Naive thymus-derived CD4-positive, alpha-beta T cell (primary cell): ENCODE measurements around the gene PCF11. TPM values are rescaled to one million over a fixed set of nuclear protein-coding genes. Genes with fewer than 3 reads are reported as not detected.

Experiments used
- ATAC-seq: fragments of 150-1000 bp; cut with Tn5 transposase; 2 replicates; pipeline ENCODE4 v1.10.0; 2021; ENCODE audit warnings: mild to moderate bottlenecking, moderate library complexity
- CTCF ChIA-PET: fragments of 350-600 bp; sonication (Branson Sonifier 250); formaldehyde crosslinking; loops from one replicate; lab custom pipeline; 2021; ENCODE audit warnings: antibody characterized with exemption; lab: Charles Lee
- POLR2A ChIA-PET: fragments of 350-600 bp; sonication (Branson Sonifier 250); formaldehyde crosslinking; loops from one replicate; lab custom pipeline; 2021; ENCODE audit warnings: antibody characterized with exemption, inconsistent platforms; lab: Charles Lee
- DNase-seq, 9 donors: peaks; one replicate each; pipeline versions ENCODE4 v3.0.0 to v3.0.0-alpha.2; 2020 to 2022; ENCODE audit warnings: mixed read lengths in 1 of 9
- H3K27ac ChIP-seq: one replicate; pipeline ENCODE4 v1.7.0; 2013; ENCODE audit warnings: mild to moderate bottlenecking, low read depth, low read length, moderate library complexity
- H3K27me3 ChIP-seq, 2 donors: one replicate each; pipeline ENCODE4 v1.7.0; 2013; ENCODE audit warnings: low read length in 2 of 2, mild to moderate bottlenecking in 2 of 2, moderate library complexity in 2 of 2; ENCODE audit not compliant: control insufficient read depth in 2 of 2, insufficient read depth in 2 of 2
- H3K36me3 ChIP-seq, 3 experiments: 1 replicate in 2 of 3; 2 replicates in 1 of 3; pipeline ENCODE4 v1.7.0; 2013; ENCODE audit warnings: low read length in 3 of 3, mild to moderate bottlenecking in 3 of 3, moderate library complexity in 1 of 3; ENCODE audit not compliant: insufficient read depth in 3 of 3, control insufficient read depth in 2 of 3
- H3K4me1 ChIP-seq, 2 donors: one replicate each; pipeline ENCODE4 v1.7.0; 2013; ENCODE audit warnings: low read length in 2 of 2, mild to moderate bottlenecking in 2 of 2, moderate library complexity in 1 of 2; ENCODE audit not compliant: control insufficient read depth in 2 of 2, insufficient read depth in 2 of 2
- H3K4me3 ChIP-seq: 2 replicates; pipeline ENCODE4 v1.7.0; 2013; ENCODE audit warnings: mild to moderate bottlenecking, low read length
- H3K9me3 ChIP-seq, 3 experiments: 1 replicate in 2 of 3; 2 replicates in 1 of 3; pipeline ENCODE4 v1.7.0; 2013; ENCODE audit warnings: low read length in 3 of 3; ENCODE audit not compliant: control insufficient read depth in 2 of 3
- H3K27ac Mint-ChIP-seq, 9 donors: one replicate each; pipeline ENCODE4 v1.8.0; 2020 to 2022; ENCODE audit warnings: mixed read lengths in 9 of 9, mild to moderate bottlenecking in 8 of 9, moderate library complexity in 5 of 9, inconsistent platforms in 2 of 9
- H3K27me3 Mint-ChIP-seq, 5 donors: one replicate each; pipeline ENCODE4 v1.8.0; 2021 to 2022; ENCODE audit warnings: mixed read lengths in 5 of 5, mild to moderate bottlenecking in 1 of 5
- H3K36me3 Mint-ChIP-seq, 5 donors: one replicate each; pipeline ENCODE4 v1.8.0; 2020 to 2022; ENCODE audit warnings: mixed read lengths in 5 of 5, mild to moderate bottlenecking in 3 of 5, inconsistent platforms in 1 of 5
- H3K4me1 Mint-ChIP-seq, 7 donors: one replicate each; pipeline ENCODE4 v1.8.0; 2020 to 2022; ENCODE audit warnings: mixed read lengths in 7 of 7, mild to moderate bottlenecking in 3 of 7, inconsistent platforms in 1 of 7
- H3K4me3 Mint-ChIP-seq, 10 donors: one replicate each; pipeline ENCODE4 v1.8.0; 2020 to 2022; ENCODE audit warnings: mild to moderate bottlenecking in 10 of 10, mixed read lengths in 10 of 10, moderate library complexity in 6 of 10, inconsistent platforms in 2 of 10
- H3K9me3 Mint-ChIP-seq, 11 donors: one replicate each; pipeline ENCODE4 v1.8.0; 2020 to 2022; ENCODE audit warnings: mixed read lengths in 11 of 11, mild to moderate bottlenecking in 4 of 11, inconsistent platforms in 1 of 11, moderate library complexity in 1 of 11
- intact Hi-C, 2 donors: fragments of 100-400 bp; cut with micrococcal nuclease; formaldehyde crosslinking; loops; one replicate each; pipeline ENCODE4 v1.15.1; 2023
- polyA plus RNA-seq, 2 donors: library from polyadenylated mRNA; unstranded; fragments of 300-500 nt; fragmentation: Illumina TruSeq; gene quantifications; one replicate each; pipeline ENCODE4 v1.2.3, GENCODE V29; 2021
- total RNA-seq, 6 experiments: library from RNA in 5 of 6; stranded (reverse) in 5 of 6; gene quantifications; 1 replicate in 5 of 6; 2 replicates in 1 of 6; pipeline ENCODE4 v1.2.3 and lab custom pipeline; 2021 to 2026

Gene PCF11
- total and polyA plus RNA-seq, 7 experiments from 2014 or later: 32.0 to 180 (median 169) TPM

DNA sequence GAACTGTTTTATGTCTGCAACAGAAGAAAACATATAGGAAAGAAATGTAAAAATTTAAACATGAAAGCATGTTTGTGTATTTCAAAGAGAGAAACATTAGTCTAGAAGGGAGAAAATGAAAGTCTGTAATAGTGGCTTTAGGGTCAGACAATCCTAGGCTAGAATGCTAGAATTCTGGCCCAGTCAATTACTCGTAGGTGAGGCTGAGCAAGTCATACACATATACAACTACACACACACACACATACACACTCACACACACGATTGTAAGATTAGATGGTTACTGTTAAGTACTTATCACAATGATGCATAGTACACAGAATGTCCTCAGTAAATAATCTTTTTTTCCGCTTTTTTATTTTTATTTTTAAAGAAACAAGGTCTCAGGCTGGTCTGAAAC, 37.7 kb upstream of the PCF11 start:
- Mint-ChIP-seq H3K27ac (peak overlapping the region in 8 of 9 donors; percentile 79 to 99 (median 96)), H3K27me3 (no peaks in the 10 kb centered on the region), H3K9me3 (no peaks in the 10 kb centered on the region), H3K4me3 (peak overlapping the region in 3 of 10 donors; percentile 61 to 92 (median 76)), H3K36me3 (peaks cover 0 to 4% (median 0%) of the 10 kb centered on the region in 5 donors), H3K4me1 (peaks cover 15 to 86% (median 77%) of the 10 kb centered on the region in 7 donors)
- POLR2A ChIA-PET: interaction anchor here (15.5 kb wide), 1 partner anchor 38 kb away, joined by 192 read pairs; the partner anchor contains the start of gene PCF11
- Histone ChIP-seq H3K27me3 (no peaks in the 10 kb centered on the region), H3K9me3 (no peaks in the 10 kb centered on the region), H3K27ac (peak overlapping the region; percentile 36), H3K4me1 (peaks cover 27 to 53% of the 10 kb centered on the region in 2 donors), H3K36me3 (no peaks in the 10 kb centered on the region), H3K4me3 (no peak overlapping the region)
- DNase-seq (no peak), ATAC-seq (no peak)
- intact Hi-C loops: no loop called here
- CTCF ChIA-PET: no interaction called here

- H3K4me1 ChIP-seq: peaks cover 21 to 53% of the 10 kb centered on the region in 2 donors
- peaks cover 0 to 2% (median 0%) of the 10 kb centered on the region in 5 donors for H3K36me3 Mint-ChIP-seq
- H3K27ac Mint-ChIP-seq: peak overlapping the region in 8 of 9 donors; percentile 79 to 99 (median 95)
- H3K27me3 ChIP-seq: no peaks in the 10 kb centered on the region
- peak overlapping the region in 2 of 10 donors; percentile 25 to 36 for H3K4me3 Mint-ChIP-seq
- intact Hi-C loops: loop anchor here in 1 of 2 donors (1.0 kb wide), 1 partner anchor 73 kb away; the partner anchor contains the start of gene ANKRD42
- ATAC-seq (no peak), DNase-seq (no peak)
- H3K4me1 Mint-ChIP-seq: peaks cover 16 to 77% (median 69%) of the 10 kb centered on the region in 7 donors
- peak overlapping the region; percentile 38 for H3K27ac ChIP-seq
- POLR2A ChIA-PET: interaction anchor here (0.6 to 15.5 kb wide), 4 partner anchors 15 to 46 kb away, joined by 3 to 192 read pairs (median 5); partner anchors contain the start of gene PCF11
- no peak overlapping the region for H3K4me3 ChIP-seq
- H3K36me3 ChIP-seq: no peaks in the 10 kb centered on the region
- CTCF ChIA-PET: interaction anchor here (0.7 to 1.0 kb wide), 3 partner anchors 47 to 253 kb away, joined by 3 to 4 read pairs (median 4); partner anchors contain the start of gene DDIAS
- H3K27me3 Mint-ChIP-seq: no peaks in the 10 kb centered on the region
- no peaks in the 10 kb centered on the region for H3K9me3 ChIP-seq
- H3K9me3 Mint-ChIP-seq: no peaks in the 10 kb centered on the region
Observed at GRCh38 chr11:83120327-83120726, 36.6 kb upstream of the PCF11 start.

- no peak for ATAC-seq
- Mint-ChIP-seq H3K27ac (peak overlapping the region in 8 of 9 donors; percentile 77 to 98 (median 90)), H3K4me3 (peak overlapping the region in 6 of 10 donors; percentile 1 to 76 (median 48)), H3K9me3 (no peaks in the 10 kb centered on the region), H3K36me3 (no peaks in the 10 kb centered on the region), H3K4me1 (peaks cover 8 to 62% (median 60%) of the 10 kb centered on the region in 7 donors), H3K27me3 (peaks cover 0 to 2% (median 0%) of the 10 kb centered on the region in 5 donors)
- Histone ChIP-seq H3K4me1 (peaks cover 5 to 40% of the 10 kb centered on the region in 2 donors), H3K36me3 (no peaks in the 10 kb centered on the region), H3K9me3 (no peaks in the 10 kb centered on the region), H3K27ac (peak overlapping the region; percentile 52), H3K27me3 (no peaks in the 10 kb centered on the region), H3K4me3 (no peak overlapping the region)
- ChIA-PET POLR2A (interaction anchor here (1.0 to 15.5 kb wide), 4 partner anchors 10 to 48 kb away, joined by 3 to 192 read pairs (median 7); partner anchors contain the start of gene PCF11), CTCF (interaction anchor here (0.7 to 1.1 kb wide), 2 partner anchors 34 to 172 kb away, joined by 3 read pairs; no protein-coding TSS in a partner anchor)
- no peak for DNase-seq
- intact Hi-C loops: no loop called here
Observed at GRCh38 chr11:83122050-83122449, 34.9 kb upstream of the PCF11 start.

DNA sequence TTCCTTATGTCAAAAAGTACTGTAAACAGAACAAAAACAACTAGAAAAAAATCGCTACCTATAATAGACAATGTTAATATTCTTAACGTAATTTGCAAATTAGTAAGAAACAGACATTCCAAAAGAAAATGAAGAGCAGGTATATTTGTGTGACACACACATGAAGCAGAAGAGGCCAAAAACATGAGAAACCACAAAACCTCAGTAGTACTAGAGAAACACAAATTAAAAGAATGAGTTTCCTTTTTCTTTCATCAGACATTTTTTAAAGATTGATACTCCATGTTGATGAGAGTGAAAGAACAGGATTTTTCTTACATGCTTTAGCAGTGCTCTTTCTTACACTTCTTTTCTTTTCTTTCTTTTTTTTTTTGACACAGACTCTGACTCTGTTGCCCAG, 34.2 kb upstream of the PCF11 start:
- H3K4me1 Mint-ChIP-seq: peaks cover 7 to 58% (median 55%) of the 10 kb centered on the region in 7 donors
- POLR2A ChIA-PET: interaction anchor here (1.0 to 15.5 kb wide), 4 partner anchors 10 to 48 kb away, joined by 3 to 192 read pairs (median 7); partner anchors contain the start of gene PCF11

DNA sequence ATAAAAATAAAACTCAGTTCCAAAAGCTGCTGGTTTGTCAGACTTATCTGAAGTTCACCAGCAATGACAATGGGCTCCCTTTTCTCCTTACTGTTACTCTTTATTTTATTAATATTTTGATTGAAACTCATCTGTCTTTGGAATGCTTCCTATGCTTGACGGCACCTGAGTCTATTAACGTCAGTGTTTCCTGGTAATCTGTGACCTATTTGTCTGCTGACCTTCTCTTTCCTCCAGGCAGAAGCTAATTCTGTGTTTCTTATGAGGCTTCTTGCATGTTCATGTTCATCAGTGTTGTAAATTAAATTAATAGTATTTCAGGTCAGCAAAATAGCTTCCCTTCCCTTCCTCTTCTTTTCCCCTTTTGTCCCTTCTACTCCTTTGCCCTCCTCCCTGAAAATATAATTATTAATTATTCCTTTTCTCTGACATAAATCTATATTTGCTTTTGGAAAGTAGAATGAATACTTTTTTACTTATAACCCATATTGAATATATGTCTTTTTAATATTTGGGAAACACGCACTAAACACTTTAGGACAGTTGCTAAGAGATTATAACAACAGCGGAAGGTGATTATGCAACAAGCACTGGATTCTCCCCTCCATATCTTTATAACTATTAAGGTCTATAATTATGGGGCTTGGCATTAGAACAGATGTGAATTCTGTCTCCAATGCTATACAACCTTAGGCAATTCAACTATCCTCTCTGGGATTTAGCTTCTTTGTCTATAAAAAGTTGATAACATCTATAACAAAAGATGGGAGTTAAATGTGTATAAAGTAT, 32.1 kb upstream of the PCF11 start:
- Mint-ChIP-seq H3K27ac (peak overlapping the region in 4 of 9 donors; percentile 12 to 67 (median 35)), H3K36me3 (no peaks in the 10 kb centered on the region), H3K4me3 (no peak overlapping the region), H3K27me3 (peaks cover 0 to 2% (median 0%) of the 10 kb centered on the region in 5 donors), H3K9me3 (no peaks in the 10 kb centered on the region), H3K4me1 (peaks cover 7 to 37% (median 35%) of the 10 kb centered on the region in 7 donors)
- no peaks in the 10 kb centered on the region for H3K36me3 ChIP-seq
- ChIA-PET POLR2A (interaction anchor here (1.2 to 2.7 kb wide), 2 partner anchors 50 to 194 kb away, joined by 3 to 9 read pairs; no protein-coding TSS in a partner anchor), CTCF (no interaction called here)
- intact Hi-C loops: no loop called here
- H3K27ac ChIP-seq: no peak overlapping the region
- DNase-seq (no peak), ATAC-seq (no peak)
- H3K9me3 ChIP-seq: no peaks in the 10 kb centered on the region
- no peak overlapping the region for H3K4me3 ChIP-seq
- H3K27me3 ChIP-seq: no peaks in the 10 kb centered on the region
- peaks cover 0 to 24% of the 10 kb centered on the region in 2 donors for H3K4me1 ChIP-seq

More for the DNA sequence above, 34.2 kb upstream of the PCF11 start:
- Mint-ChIP-seq H3K4me3 (peak overlapping the region in 9 of 10 donors; percentile 0 to 76 (median 50)), H3K36me3 (no peaks in the 10 kb centered on the region), H3K27ac (peak overlapping the region in 8 of 9 donors; percentile 77 to 98 (median 90)), H3K27me3 (peaks cover 0 to 2% (median 0%) of the 10 kb centered on the region in 5 donors), H3K9me3 (no peaks in the 10 kb centered on the region)
- no peaks in the 10 kb centered on the region for H3K36me3 ChIP-seq
- peak overlapping the region; percentile 52 for H3K27ac ChIP-seq
- ATAC-seq (peak; percentile 46), DNase-seq (peak in 5 of 9 donors; percentile 16 to 41 (median 37))
- peaks cover 5 to 37% of the 10 kb centered on the region in 2 donors for H3K4me1 ChIP-seq
- H3K9me3 ChIP-seq: no peaks in the 10 kb centered on the region
- intact Hi-C loops: loop anchor here in 1 of 2 donors (1.0 kb wide), 1 partner anchor 15 kb away; no protein-coding TSS in a partner anchor
- no peaks in the 10 kb centered on the region for H3K27me3 ChIP-seq
- H3K4me3 ChIP-seq: no peak overlapping the region
- CTCF ChIA-PET: interaction anchor here (1.1 kb wide), 1 partner anchor 33 kb away, joined by 3 read pairs; no protein-coding TSS in a partner anchor

DNA sequence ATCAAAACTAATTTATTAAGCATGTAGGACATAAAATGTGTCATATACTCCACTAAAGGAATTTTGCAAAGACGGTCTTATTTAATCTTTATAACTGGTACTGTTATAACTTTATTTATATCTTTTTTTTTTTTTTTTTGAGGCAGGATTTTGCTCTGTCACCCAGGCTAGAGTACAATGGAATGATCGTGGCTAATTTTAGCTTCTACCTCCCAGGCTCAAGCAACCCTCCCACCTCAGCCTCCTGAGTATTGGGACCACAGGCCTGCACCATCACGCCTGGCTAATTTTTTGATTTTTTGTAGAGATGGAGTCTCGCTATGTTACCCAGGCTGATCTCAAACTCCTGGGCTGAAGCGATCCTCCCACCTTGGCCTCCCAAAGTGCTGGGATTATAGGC, 31.4 kb upstream of the PCF11 start:
- H3K4me3 Mint-ChIP-seq: no peak overlapping the region
- H3K36me3 Mint-ChIP-seq: no peaks in the 10 kb centered on the region
- DNase-seq: no peak
- POLR2A ChIA-PET: no interaction called here
- Histone ChIP-seq H3K27ac (no peak overlapping the region), H3K4me3 (no peak overlapping the region), H3K36me3 (no peaks in the 10 kb centered on the region), H3K9me3 (no peaks in the 10 kb centered on the region), H3K27me3 (no peaks in the 10 kb centered on the region), H3K4me1 (peaks cover 0 to 17% of the 10 kb centered on the region in 2 donors)
- no peak for ATAC-seq
- H3K9me3 Mint-ChIP-seq: no peaks in the 10 kb centered on the region
- H3K4me1 Mint-ChIP-seq: peaks cover 7 to 30% (median 27%) of the 10 kb centered on the region in 7 donors
- H3K27ac Mint-ChIP-seq: no peak overlapping the region
- CTCF ChIA-PET: no interaction called here
- intact Hi-C loops: no loop called here
- H3K27me3 Mint-ChIP-seq: peaks cover 0 to 2% (median 0%) of the 10 kb centered on the region in 5 donors
